Loucy (cell line): ENCODE results near the gene NOC4L.

Experiments used
- CTCF ChIP-seq: fragments of 200-600 bp; sonication (generic); conservative IDR thresholded peaks from 2 replicates; pipeline ENCODE4 v1.5.1; 2014; ENCODE audit warnings: mild to moderate bottlenecking, antibody characterized with exemption, low read length
- EZH2phosphoT487 ChIP-seq: fragments of 200-600 bp; IDR thresholded peaks from 2 replicates; pipeline ENCODE4 v1.6.1; 2018; ENCODE audit warnings: antibody characterized with exemption, mild to moderate bottlenecking, moderate library complexity, borderline replicate concordance

GRCh38 chr12:132140501-132140900, 3.8 kb upstream of the NOC4L start:
- no peak for TF ChIP-seq CTCF
- TF ChIP-seq EZH2phosphoT487 = no peak
